Measurements from ENCODE around the gene HM13. TPM values are rescaled to one million over a fixed set of nuclear protein-coding genes. Genes with fewer than 3 reads are reported as not detected.

Gene HM13
- total and polyA plus RNA-seq, 2 of the 4 experiments (the other 2 are of a cell fraction) = 53.2 to 203 TPM

DNA sequence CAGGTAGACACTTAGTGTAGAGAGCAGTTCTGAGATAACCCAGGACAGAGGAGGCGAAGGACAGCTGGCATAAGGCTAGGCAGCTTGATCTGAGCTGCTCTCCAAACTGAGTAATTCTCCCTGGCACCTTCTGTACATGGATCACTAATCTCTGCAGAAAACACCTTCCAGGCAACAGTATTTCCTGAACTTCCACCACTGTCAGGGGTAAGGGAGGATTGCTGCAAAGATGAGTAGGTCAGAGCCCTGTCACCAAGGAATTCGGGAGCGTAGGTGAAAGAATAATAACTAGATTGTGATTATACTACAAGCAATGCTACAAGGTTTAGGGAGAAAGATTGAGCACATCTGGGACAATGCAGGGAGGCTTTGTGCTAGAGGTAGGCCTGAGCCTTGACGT lies 1.9 kb downstream of the HM13 start:
- Histone ChIP-seq H3K18ac (ENCODE audit: low read depth, low read length) (no peak overlapping the region), H3K27me3 (ENCODE audit: control insufficient read depth, insufficient read depth, low read length) (no peaks in the 10 kb centered on the region), H3K23ac (ENCODE audit: low read depth, low read length) (peak overlapping the region; percentile 39; the same call in 1 of the 2 replicates), H3K4me1 (ENCODE audit: control insufficient read depth, insufficient read depth, low read length) (peaks cover 19% of the 10 kb centered on the region), H3K4me3 (ENCODE audit: insufficient read depth, low read depth, low read length) (no peak overlapping the region), H2AFZ (replicated peaks; ENCODE audit: low read length, poor library complexity) (no peak overlapping the region), H3K56ac (ENCODE audit: extremely low read depth, insufficient read depth, low read length) (no peak overlapping the region), H4K8ac (ENCODE audit: low read depth in 2 of 2, low read length in 2 of 2) (no peak overlapping the region), H3K36me3 (ENCODE audit: control insufficient read depth, insufficient read depth, low read length) (peaks cover 10% of the 10 kb centered on the region), H3K4me2 (ENCODE audit: low read depth, low read length) (peak overlapping the region; percentile 97), H4K5ac (ENCODE audit: low read depth, low read length) (no peak overlapping the region), H4K91ac (ENCODE audit: insufficient read depth, low read depth, low read length) (no peak overlapping the region), H2AK5ac (ENCODE audit: low read depth, low read length) (no peak overlapping the region), H3K9me1 (ENCODE audit: insufficient read depth, low read length) (peaks cover 28% of the 10 kb centered on the region), H3K27ac (ENCODE audit: insufficient read depth, low read length) (no peak overlapping the region), H3K9me3 (ENCODE audit: control insufficient read depth, insufficient read depth, low read length) (no peaks in the 10 kb centered on the region), H2BK15ac (ENCODE audit: low read depth, low read length) (no peak overlapping the region), H3K79me1 (ENCODE audit: low read depth in 1 of 2, low read length in 2 of 2) (peaks cover 15 to 61% of the 10 kb centered on the region in 2 experiments), H2BK5ac (ENCODE audit: low read depth, low read length, poor library complexity, severe bottlenecking) (no peak overlapping the region), H2BK20ac (ENCODE audit: low read depth, low read length) (no peak overlapping the region), H2AK9ac (replicated peaks; ENCODE audit: low read depth, low read length, poor library complexity) (no peak overlapping the region), H4K20me1 (ENCODE audit: insufficient read depth, low read length) (peaks cover 50% of the 10 kb centered on the region), H3K14ac (replicated peaks; ENCODE audit: low read depth, low read length) (peak overlapping the region; percentile 3; the same call in 1 of the 2 replicates), H2BK120ac (ENCODE audit: low read depth, low read length) (no peak overlapping the region), H3K9ac (ENCODE audit: low read depth, low read length) (0 out of 2 replicates have a peak overlapping the region, but pooled peaks have one; percentile 9), H3K4ac (ENCODE audit: low read depth, low read length) (no peak overlapping the region)
- ChIA-PET POLR2A (ENCODE audit: unreplicated experiment) (no interaction called here), CTCF (interaction anchor here (0.9 kb wide), 1 partner anchor 180 kb away, joined by 3 read pairs; no protein-coding TSS in a partner anchor)
- intact Hi-C loops (cut with micrococcal nuclease) (no loop called here), dilution Hi-C loops (cut with HindIII; ENCODE audit: low sequenced_read_pairs, unreplicated experiment) (no loop called here), in situ Hi-C loops (cut with MboI; ENCODE audit: low sequenced_read_pairs) (no loop called here)
- no peak for TF ChIP-seq MAFK (IDR thresholded peaks at IDR 0.05; ENCODE audit: low read depth, low read length)
- TF ChIP-seq CHD1 (IDR thresholded peaks at IDR 0.05; ENCODE audit: low read depth, low read length) = no peak
- WGBS, 2 experiments (ENCODE audit: extremely low coverage in 2 of 2, insufficient read length in 1 of 2) = no CpG with 5 or more reads among the region's 4 CpGs
- BruUV-seq (replicated peaks) = no TSS peak
- DNase-seq = no peak
- no peak for ATAC-seq (ENCODE audit: low read depth)

Measured in IMR-90 (cell line).